Loucy (cell line): ENCODE results near the gene GBGT1.

Source experiments
- EZH2phosphoT487 ChIP-seq: fragments of 200-600 bp; IDR thresholded peaks from 2 replicates; pipeline ENCODE4 v1.6.1; 2018; ENCODE audit warnings: antibody characterized with exemption, mild to moderate bottlenecking, moderate library complexity, borderline replicate concordance
- TF ChIP-seq, protein P1 (sequence below): fragments of 200-600 bp; sonication (generic); conservative IDR thresholded peaks from 2 replicates; pipeline ENCODE4 v1.5.1; 2014; ENCODE audit warnings: mild to moderate bottlenecking, antibody characterized with exemption, low read length

DNA sequence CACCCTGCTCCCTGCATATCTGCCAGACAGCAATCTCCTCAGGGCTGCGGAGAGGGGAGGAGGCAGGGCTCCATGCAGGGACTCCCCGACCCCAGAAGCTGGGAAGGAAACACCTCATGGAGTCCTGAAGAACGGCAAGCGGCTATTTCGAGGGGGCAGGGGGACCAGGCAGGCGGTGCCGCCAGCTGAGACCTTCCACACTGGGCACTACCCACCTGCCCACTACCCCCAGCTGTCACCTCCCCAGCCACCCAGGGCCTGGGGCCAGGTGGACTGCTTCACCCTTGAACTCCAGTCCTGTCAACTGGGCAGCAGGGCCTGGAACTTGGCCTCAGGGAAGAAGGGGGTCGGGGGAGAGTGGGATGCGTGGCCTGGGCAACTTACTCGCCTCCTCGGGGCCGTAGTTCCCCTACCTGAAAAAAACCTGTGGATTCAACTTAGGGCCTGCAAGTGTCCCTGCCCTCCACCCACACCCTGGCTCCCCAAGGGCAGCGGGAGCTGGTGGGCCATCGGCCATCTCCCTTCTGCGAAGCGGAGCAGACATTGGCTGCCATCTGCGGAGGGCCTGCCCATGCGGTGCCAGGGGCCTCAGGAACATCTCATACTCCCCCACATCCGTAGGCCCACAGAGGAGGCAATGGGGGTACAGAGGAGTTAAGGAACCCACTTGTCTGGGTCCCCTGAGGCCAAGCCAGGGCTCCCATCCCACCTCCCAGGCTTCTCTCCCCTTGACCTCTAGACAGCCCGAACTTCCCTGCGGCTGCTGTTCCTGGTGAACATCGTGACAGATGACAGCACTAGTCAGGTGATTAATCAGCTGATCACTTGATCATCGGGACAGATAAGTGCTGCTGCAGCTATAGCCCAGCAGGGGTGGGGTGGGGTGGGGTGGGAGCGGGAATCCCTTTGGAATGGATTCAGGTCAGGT lies 24.2 kb downstream of the GBGT1 start:
- TF ChIP-seq, protein P1, sequence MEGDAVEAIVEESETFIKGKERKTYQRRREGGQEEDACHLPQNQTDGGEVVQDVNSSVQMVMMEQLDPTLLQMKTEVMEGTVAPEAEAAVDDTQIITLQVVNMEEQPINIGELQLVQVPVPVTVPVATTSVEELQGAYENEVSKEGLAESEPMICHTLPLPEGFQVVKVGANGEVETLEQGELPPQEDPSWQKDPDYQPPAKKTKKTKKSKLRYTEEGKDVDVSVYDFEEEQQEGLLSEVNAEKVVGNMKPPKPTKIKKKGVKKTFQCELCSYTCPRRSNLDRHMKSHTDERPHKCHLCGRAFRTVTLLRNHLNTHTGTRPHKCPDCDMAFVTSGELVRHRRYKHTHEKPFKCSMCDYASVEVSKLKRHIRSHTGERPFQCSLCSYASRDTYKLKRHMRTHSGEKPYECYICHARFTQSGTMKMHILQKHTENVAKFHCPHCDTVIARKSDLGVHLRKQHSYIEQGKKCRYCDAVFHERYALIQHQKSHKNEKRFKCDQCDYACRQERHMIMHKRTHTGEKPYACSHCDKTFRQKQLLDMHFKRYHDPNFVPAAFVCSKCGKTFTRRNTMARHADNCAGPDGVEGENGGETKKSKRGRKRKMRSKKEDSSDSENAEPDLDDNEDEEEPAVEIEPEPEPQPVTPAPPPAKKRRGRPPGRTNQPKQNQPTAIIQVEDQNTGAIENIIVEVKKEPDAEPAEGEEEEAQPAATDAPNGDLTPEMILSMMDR = no peak
- TF ChIP-seq EZH2phosphoT487 = no peak
